HUES6 (cell line): ENCODE data around the gene CLASP1.

ENCODE experiments used
- H3K27ac ChIP-seq: 2 replicates; pipeline ENCODE4 v1.7.0; 2013; ENCODE audit warnings: low read depth, mild to moderate bottlenecking, low read length, inconsistent platforms
- H3K27me3 ChIP-seq: 2 replicates; pipeline ENCODE4 v1.6.1; 2013; ENCODE audit warnings: low read length; ENCODE audit not compliant: control insufficient read depth, insufficient read depth
- H3K36me3 ChIP-seq: 2 replicates; pipeline ENCODE4 v1.6.1; 2013; ENCODE audit warnings: low read length; ENCODE audit not compliant: control insufficient read depth, insufficient read depth
- H3K4me1 ChIP-seq: 2 replicates; pipeline ENCODE4 v1.6.1; 2013; ENCODE audit warnings: low read length; ENCODE audit not compliant: control insufficient read depth, insufficient read depth
- H3K4me3 ChIP-seq: 2 replicates; pipeline ENCODE4 v1.5.1; 2013; ENCODE audit warnings: low read depth, low read length
- H3K9ac ChIP-seq: one replicate; pipeline ENCODE4 v1.6.1; 2013; ENCODE audit warnings: mild to moderate bottlenecking, low read length
- H3K9me3 ChIP-seq: 2 replicates; pipeline ENCODE4 v1.6.1; 2013; ENCODE audit warnings: low read depth, low read length; ENCODE audit not compliant: control insufficient read depth, insufficient read depth

The CLASP1 gene

GRCh38 chr2:121291251-121291580 lies 358.0 kb downstream of the CLASP1 start:
- Histone ChIP-seq H3K27ac (no peak overlapping the region), H3K4me3 (no peak overlapping the region), H3K9me3 (no peaks in the 10 kb centered on the region), H3K27me3 (peaks cover 9% of the 10 kb centered on the region; the same call in 1 of the 2 replicates), H3K4me1 (peaks cover 8% of the 10 kb centered on the region; the same call in 1 of the 2 replicates), H3K36me3 (no peaks in the 10 kb centered on the region), H3K9ac (no peak overlapping the region)

GRCh38 chr2:121289271-121289670 lies 360.0 kb downstream of the CLASP1 start:
- H3K4me1 ChIP-seq: peaks cover 8% of the 10 kb centered on the region; the same call in 1 of the 2 replicates
- H3K9me3 ChIP-seq: no peaks in the 10 kb centered on the region
- no peak overlapping the region for H3K4me3 ChIP-seq
- H3K36me3 ChIP-seq: no peaks in the 10 kb centered on the region
- H3K9ac ChIP-seq: no peak overlapping the region
- H3K27me3 ChIP-seq: peaks cover 26% of the 10 kb centered on the region
- H3K27ac ChIP-seq: no peak overlapping the region

GRCh38 chr2:121288454-121289231 lies 360.6 kb downstream of the CLASP1 start:
- Histone ChIP-seq H3K27me3 (peaks cover 32% of the 10 kb centered on the region), H3K4me1 (peaks cover 14% of the 10 kb centered on the region; the same call in 1 of the 2 replicates), H3K9me3 (no peaks in the 10 kb centered on the region)

GRCh38 chr2:121287956-121288355 lies 361.3 kb downstream of the CLASP1 start:
- Histone ChIP-seq H3K36me3 (no peaks in the 10 kb centered on the region), H3K4me1 (peaks cover 16% of the 10 kb centered on the region; the same call in 1 of the 2 replicates)

More at GRCh38 chr2:121288454-121289231, 360.6 kb downstream of the CLASP1 start:
- no peak overlapping the region for H3K27ac ChIP-seq
- H3K4me3 ChIP-seq: no peak overlapping the region
- no peak overlapping the region for H3K9ac ChIP-seq
- no peaks in the 10 kb centered on the region for H3K36me3 ChIP-seq

More at GRCh38 chr2:121287956-121288355, 361.3 kb downstream of the CLASP1 start:
- H3K27ac ChIP-seq: no peak overlapping the region
- peaks cover 39% of the 10 kb centered on the region for H3K27me3 ChIP-seq
- no peak overlapping the region for H3K9ac ChIP-seq
- H3K4me3 ChIP-seq: no peak overlapping the region
- H3K9me3 ChIP-seq: no peaks in the 10 kb centered on the region
